Liver (tissue), 9 donors: Measurements from ENCODE around the gene ERBIN. TPM values are rescaled to one million over a fixed set of nuclear protein-coding genes. Genes with fewer than 3 reads are reported as not detected.

Experiments
- DNase-seq: peaks from one replicate; pipeline ENCODE4 v3.0.0-alpha.2; 2017; ENCODE audit warnings: low spot score
- H3K27ac ChIP-seq, 2 donors: one replicate each; pipeline ENCODE4 v1.7.0; 2013; ENCODE audit warnings: inconsistent platforms in 2 of 2, low read length in 2 of 2, control low read depth in 1 of 2, low read depth in 1 of 2, mild to moderate bottlenecking in 1 of 2
- H3K27me3 ChIP-seq, 4 donors: one replicate each; pipeline versions ENCODE4 v1.6.1 to v1.7.0; 2013; ENCODE audit warnings: low read length in 3 of 4, inconsistent platforms in 1 of 4, mild to moderate bottlenecking in 1 of 4, moderate library complexity in 1 of 4; ENCODE audit not compliant: control insufficient read depth in 4 of 4, insufficient read depth in 4 of 4
- H3K36me3 ChIP-seq, 4 donors: one replicate each; pipeline versions ENCODE4 v1.6.1 to v1.7.0; 2013; ENCODE audit warnings: low read length in 3 of 4, mild to moderate bottlenecking in 3 of 4, low read depth in 1 of 4, moderate library complexity in 1 of 4; ENCODE audit not compliant: control insufficient read depth in 4 of 4, insufficient read depth in 3 of 4
- H3K4me1 ChIP-seq, 4 donors: one replicate each; pipeline versions ENCODE4 v1.6.1 to v1.7.0; 2013; ENCODE audit warnings: low read length in 3 of 4, mild to moderate bottlenecking in 3 of 4, moderate library complexity in 1 of 4; ENCODE audit not compliant: control insufficient read depth in 4 of 4, insufficient read depth in 4 of 4
- H3K4me3 ChIP-seq, 3 donors: one replicate each; pipeline versions ENCODE4 v1.6.1 to v1.7.0; 2013; ENCODE audit warnings: low read length in 3 of 3, control low read depth in 1 of 3, low read depth in 1 of 3, mild to moderate bottlenecking in 1 of 3
- H3K9ac ChIP-seq, 2 donors: one replicate each; pipeline ENCODE4 v1.7.0; 2013; ENCODE audit warnings: low read length in 2 of 2, mild to moderate bottlenecking in 2 of 2, moderate library complexity in 2 of 2, control low read depth in 1 of 2, low read depth in 1 of 2
- H3K9me3 ChIP-seq, 4 donors: one replicate each; pipeline versions ENCODE4 v1.6.1 to v1.7.0; 2013; ENCODE audit warnings: low read length in 3 of 4; ENCODE audit not compliant: control insufficient read depth in 4 of 4
- EGR1 ChIP-seq, 2 donors: IDR thresholded peaks; 2 replicates each; pipeline ENCODE4 v1.6.1; 2016 to 2018; ENCODE audit warnings: antibody characterized with exemption in 2 of 2, low read depth in 2 of 2
- FOXA1 ChIP-seq: IDR thresholded peaks from 2 replicates; pipeline ENCODE4 v1.6.1; 2016; ENCODE audit warnings: antibody characterized with exemption
- FOXA2 ChIP-seq: IDR thresholded peaks from 2 replicates; pipeline ENCODE4 v1.6.1; 2016; ENCODE audit warnings: antibody characterized with exemption
- GABPA ChIP-seq, 2 donors: IDR thresholded peaks in 1 of 2; conservative IDR thresholded peaks in 1 of 2; 2 replicates each; pipeline ENCODE4 v1.6.1; 2016; ENCODE audit warnings: antibody characterized with exemption in 2 of 2, mild to moderate bottlenecking in 1 of 2, moderate library complexity in 1 of 2
- HNF4A ChIP-seq, 2 donors: conservative IDR thresholded peaks; 2 replicates each; pipeline ENCODE4 v1.6.1; 2016; ENCODE audit warnings: antibody characterized with exemption in 2 of 2, mild to moderate bottlenecking in 2 of 2
- HNF4G ChIP-seq: IDR thresholded peaks from 2 replicates; pipeline ENCODE4 v1.6.1; 2016; ENCODE audit warnings: antibody characterized with exemption
- JUND ChIP-seq, 2 donors: IDR thresholded peaks; 2 replicates each; pipeline ENCODE4 v1.6.1; 2016; ENCODE audit warnings: antibody characterized with exemption in 2 of 2
- NR2F2 ChIP-seq: IDR thresholded peaks from 2 replicates; pipeline ENCODE4 v1.6.1; 2016; ENCODE audit warnings: antibody characterized with exemption
- RAD21 ChIP-seq, 2 donors: IDR thresholded peaks; 2 replicates each; pipeline ENCODE4 v1.6.1; 2016; ENCODE audit warnings: antibody characterized with exemption in 2 of 2, mild to moderate bottlenecking in 2 of 2
- RXRA ChIP-seq, 2 donors: IDR thresholded peaks; 2 replicates each; pipeline ENCODE4 v1.6.1; 2017 to 2018; ENCODE audit warnings: antibody characterized with exemption in 2 of 2, mild to moderate bottlenecking in 1 of 2
- SP1 ChIP-seq: IDR thresholded peaks from 2 replicates; pipeline ENCODE4 v1.6.1; 2018; ENCODE audit warnings: antibody characterized with exemption, mild to moderate bottlenecking
- TAF1 ChIP-seq: conservative IDR thresholded peaks from 2 replicates; pipeline ENCODE4 v1.6.1; 2016; ENCODE audit warnings: antibody characterized with exemption, mild to moderate bottlenecking
- YY1 ChIP-seq: IDR thresholded peaks from 2 replicates; pipeline ENCODE4 v1.6.1; 2016; ENCODE audit warnings: antibody characterized with exemption, mild to moderate bottlenecking
- WGBS: extraction: QIAGEN DNeasy Blood & Tissue Kit; methylation state at CpG from one replicate; pipeline ENCODE4 v1.1.7; 2013; 5-methylcytosine and 5-hydroxymethylcytosine counted together
- polyA plus RNA-seq, 2 donors: library from polyadenylated mRNA; stranded (reverse) in 1 of 2; unstranded in 1 of 2; fragments of 200-250 nt in 1 of 2; fragments of >200 nt in 1 of 2; fragmentation: Nextera tagmentation in 1 of 2; extraction: Ambion mirVana in 1 of 2; gene quantifications; one replicate each; pipeline versions ENCODE4 v1.2.1 to v1.2.3, GENCODE V29; 2013 to 2015
- total RNA-seq, 2 donors: library from RNA; depleted of rRNA; stranded (reverse); fragments of >200 nt; gene quantifications; one replicate each; pipeline ENCODE4 v1.2.3, GENCODE V29; 2014
- TF ChIP-seq, protein P1 (sequence below): IDR thresholded peaks from 2 replicates; pipeline ENCODE4 v1.6.1; 2016; ENCODE audit warnings: antibody characterized with exemption
- TF ChIP-seq, protein P2 (sequence below): IDR thresholded peaks from 2 replicates; pipeline ENCODE4 v1.6.1; 2016; ENCODE audit warnings: antibody characterized with exemption
- TF ChIP-seq, protein P3 (sequence below): IDR thresholded peaks from 2 replicates; pipeline ENCODE4 v1.6.1; 2016; ENCODE audit warnings: antibody characterized with exemption, mild to moderate bottlenecking
- TF ChIP-seq, protein P4 (sequence below): fragments of 150-350 bp; IDR thresholded peaks from 2 replicates; pipeline ENCODE4 v1.5.1; 2017; ENCODE audit warnings: improper control_type of control experiment, low read depth, low read length; ENCODE audit not compliant: missing input control
- TF ChIP-seq, protein P5 (sequence below): IDR thresholded peaks from 2 replicates; pipeline ENCODE4 v1.6.1; 2016; ENCODE audit warnings: antibody characterized with exemption
- donor health status: healthy.
- donor health status: healthy.
- donor health status: healthy.
- donor health status: healthy.
- donor health status: healthy.

ERBIN gene
- total and polyA plus RNA-seq, 4 donors = 9.7 to 54.9 (median 32.5) TPM

DNA sequence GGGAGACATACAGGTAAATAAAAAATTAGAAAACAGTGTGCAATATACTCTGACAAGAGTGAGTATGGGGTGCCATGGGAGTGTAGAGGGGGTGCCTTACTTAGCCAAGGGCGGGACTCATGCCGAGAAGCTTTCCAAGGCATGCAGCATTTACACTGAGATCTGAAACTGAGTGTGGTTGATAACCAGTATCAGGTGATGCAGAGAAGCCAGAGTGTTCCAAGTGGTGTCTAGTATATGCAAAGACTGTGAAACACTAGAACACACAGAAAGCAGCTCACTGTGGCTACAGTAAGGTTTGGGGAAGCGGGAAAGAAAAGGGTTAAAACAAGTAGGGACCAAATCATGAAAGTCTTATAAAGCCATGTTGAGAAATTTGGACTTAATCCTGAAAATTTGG, 30.5 kb upstream of the ERBIN start:
- no peaks in the 10 kb centered on the region for H3K36me3 ChIP-seq

DNA sequence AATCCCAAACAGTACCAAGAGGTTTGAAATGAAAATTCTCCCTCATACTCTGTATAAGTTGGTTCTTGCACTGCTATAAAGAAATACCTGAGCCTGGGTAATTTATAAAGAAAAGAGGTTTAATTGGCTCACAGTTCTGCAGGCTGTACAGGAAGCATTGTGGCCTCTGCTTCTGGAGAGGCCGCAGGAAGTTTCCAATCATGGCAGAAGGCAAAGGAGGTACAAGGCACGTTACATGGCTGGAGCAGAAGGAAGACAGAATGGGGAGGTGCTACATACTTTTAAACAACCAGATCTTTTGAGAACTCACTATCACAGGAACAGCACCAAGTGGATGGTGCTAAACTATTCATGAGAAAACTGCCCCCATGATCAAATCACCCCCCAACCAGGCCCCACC, 25.6 kb upstream of the ERBIN start:
- no peak overlapping the region for H3K4me3 ChIP-seq
- 89% methylated on average over 2 of the region's 2 CpGs for WGBS
- TF ChIP-seq NR2F2 (no peak), YY1 (no peak), GABPA (IDR thresholded peaks at IDR 0.05 in 1 of 2, conservative IDR thresholded peaks at IDR 0.05 in 1 of 2) (no peak), RXRA (IDR thresholded peaks at IDR 0.05) (no peak), HNF4G (no peak), FOXA2 (no peak), TAF1 (no peak)
- TF ChIP-seq, protein P1, sequence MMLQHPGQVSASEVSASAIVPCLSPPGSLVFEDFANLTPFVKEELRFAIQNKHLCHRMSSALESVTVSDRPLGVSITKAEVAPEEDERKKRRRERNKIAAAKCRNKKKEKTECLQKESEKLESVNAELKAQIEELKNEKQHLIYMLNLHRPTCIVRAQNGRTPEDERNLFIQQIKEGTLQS = no peak
- TF ChIP-seq, protein P2, sequence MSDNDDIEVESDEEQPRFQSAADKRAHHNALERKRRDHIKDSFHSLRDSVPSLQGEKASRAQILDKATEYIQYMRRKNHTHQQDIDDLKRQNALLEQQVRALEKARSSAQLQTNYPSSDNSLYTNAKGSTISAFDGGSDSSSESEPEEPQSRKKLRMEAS = no peak
- TF ChIP-seq, protein P3, sequence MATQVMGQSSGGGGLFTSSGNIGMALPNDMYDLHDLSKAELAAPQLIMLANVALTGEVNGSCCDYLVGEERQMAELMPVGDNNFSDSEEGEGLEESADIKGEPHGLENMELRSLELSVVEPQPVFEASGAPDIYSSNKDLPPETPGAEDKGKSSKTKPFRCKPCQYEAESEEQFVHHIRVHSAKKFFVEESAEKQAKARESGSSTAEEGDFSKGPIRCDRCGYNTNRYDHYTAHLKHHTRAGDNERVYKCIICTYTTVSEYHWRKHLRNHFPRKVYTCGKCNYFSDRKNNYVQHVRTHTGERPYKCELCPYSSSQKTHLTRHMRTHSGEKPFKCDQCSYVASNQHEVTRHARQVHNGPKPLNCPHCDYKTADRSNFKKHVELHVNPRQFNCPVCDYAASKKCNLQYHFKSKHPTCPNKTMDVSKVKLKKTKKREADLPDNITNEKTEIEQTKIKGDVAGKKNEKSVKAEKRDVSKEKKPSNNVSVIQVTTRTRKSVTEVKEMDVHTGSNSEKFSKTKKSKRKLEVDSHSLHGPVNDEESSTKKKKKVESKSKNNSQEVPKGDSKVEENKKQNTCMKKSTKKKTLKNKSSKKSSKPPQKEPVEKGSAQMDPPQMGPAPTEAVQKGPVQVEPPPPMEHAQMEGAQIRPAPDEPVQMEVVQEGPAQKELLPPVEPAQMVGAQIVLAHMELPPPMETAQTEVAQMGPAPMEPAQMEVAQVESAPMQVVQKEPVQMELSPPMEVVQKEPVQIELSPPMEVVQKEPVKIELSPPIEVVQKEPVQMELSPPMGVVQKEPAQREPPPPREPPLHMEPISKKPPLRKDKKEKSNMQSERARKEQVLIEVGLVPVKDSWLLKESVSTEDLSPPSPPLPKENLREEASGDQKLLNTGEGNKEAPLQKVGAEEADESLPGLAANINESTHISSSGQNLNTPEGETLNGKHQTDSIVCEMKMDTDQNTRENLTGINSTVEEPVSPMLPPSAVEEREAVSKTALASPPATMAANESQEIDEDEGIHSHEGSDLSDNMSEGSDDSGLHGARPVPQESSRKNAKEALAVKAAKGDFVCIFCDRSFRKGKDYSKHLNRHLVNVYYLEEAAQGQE = no peak
- no peak overlapping the region for H3K27ac ChIP-seq
- H3K9me3 ChIP-seq = no peaks in the 10 kb centered on the region
- no peak overlapping the region for H3K9ac ChIP-seq
- H3K27me3 ChIP-seq = no peaks in the 10 kb centered on the region
- peaks cover 0 to 5% (median 0%) of the 10 kb centered on the region in 4 donors for H3K4me1 ChIP-seq
- H3K36me3 ChIP-seq = no peaks in the 10 kb centered on the region
- DNase-seq = no peak

More for the DNA sequence above, 30.5 kb upstream of the ERBIN start:
- Histone ChIP-seq H3K9ac (no peak overlapping the region), H3K27ac (no peak overlapping the region), H3K4me1 (no peaks in the 10 kb centered on the region), H3K4me3 (no peak overlapping the region), H3K27me3 (no peaks in the 10 kb centered on the region), H3K9me3 (no peaks in the 10 kb centered on the region)
- no peak for DNase-seq
- WGBS = 94% methylated on average over 3 of the region's 3 CpGs
- no peak for TF ChIP-seq SP1
- no peak for TF ChIP-seq HNF4A (conservative IDR thresholded peaks at IDR 0.05)
- TF ChIP-seq YY1 = no peak
- no peak for TF ChIP-seq TAF1
- TF ChIP-seq, protein P4, sequence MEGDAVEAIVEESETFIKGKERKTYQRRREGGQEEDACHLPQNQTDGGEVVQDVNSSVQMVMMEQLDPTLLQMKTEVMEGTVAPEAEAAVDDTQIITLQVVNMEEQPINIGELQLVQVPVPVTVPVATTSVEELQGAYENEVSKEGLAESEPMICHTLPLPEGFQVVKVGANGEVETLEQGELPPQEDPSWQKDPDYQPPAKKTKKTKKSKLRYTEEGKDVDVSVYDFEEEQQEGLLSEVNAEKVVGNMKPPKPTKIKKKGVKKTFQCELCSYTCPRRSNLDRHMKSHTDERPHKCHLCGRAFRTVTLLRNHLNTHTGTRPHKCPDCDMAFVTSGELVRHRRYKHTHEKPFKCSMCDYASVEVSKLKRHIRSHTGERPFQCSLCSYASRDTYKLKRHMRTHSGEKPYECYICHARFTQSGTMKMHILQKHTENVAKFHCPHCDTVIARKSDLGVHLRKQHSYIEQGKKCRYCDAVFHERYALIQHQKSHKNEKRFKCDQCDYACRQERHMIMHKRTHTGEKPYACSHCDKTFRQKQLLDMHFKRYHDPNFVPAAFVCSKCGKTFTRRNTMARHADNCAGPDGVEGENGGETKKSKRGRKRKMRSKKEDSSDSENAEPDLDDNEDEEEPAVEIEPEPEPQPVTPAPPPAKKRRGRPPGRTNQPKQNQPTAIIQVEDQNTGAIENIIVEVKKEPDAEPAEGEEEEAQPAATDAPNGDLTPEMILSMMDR = no peak
- TF ChIP-seq, protein P2 = no peak
- no peak for TF ChIP-seq EGR1 (IDR thresholded peaks at IDR 0.05; ENCODE audit: low read depth in 2 of 2)
- TF ChIP-seq FOXA1 = no peak
- TF ChIP-seq RXRA (IDR thresholded peaks at IDR 0.05) = no peak
- no peak for TF ChIP-seq FOXA2
- no peak for TF ChIP-seq GABPA (IDR thresholded peaks at IDR 0.05 in 1 of 2, conservative IDR thresholded peaks at IDR 0.05 in 1 of 2)
- no peak for TF ChIP-seq RAD21 (IDR thresholded peaks at IDR 0.05)
- no peak for TF ChIP-seq HNF4G
- no peak for TF ChIP-seq NR2F2
- TF ChIP-seq, protein P5, sequence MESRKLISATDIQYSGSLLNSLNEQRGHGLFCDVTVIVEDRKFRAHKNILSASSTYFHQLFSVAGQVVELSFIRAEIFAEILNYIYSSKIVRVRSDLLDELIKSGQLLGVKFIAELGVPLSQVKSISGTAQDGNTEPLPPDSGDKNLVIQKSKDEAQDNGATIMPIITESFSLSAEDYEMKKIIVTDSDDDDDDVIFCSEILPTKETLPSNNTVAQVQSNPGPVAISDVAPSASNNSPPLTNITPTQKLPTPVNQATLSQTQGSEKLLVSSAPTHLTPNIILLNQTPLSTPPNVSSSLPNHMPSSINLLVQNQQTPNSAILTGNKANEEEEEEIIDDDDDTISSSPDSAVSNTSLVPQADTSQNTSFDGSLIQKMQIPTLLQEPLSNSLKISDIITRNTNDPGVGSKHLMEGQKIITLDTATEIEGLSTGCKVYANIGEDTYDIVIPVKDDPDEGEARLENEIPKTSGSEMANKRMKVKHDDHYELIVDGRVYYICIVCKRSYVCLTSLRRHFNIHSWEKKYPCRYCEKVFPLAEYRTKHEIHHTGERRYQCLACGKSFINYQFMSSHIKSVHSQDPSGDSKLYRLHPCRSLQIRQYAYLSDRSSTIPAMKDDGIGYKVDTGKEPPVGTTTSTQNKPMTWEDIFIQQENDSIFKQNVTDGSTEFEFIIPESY = no peak
- TF ChIP-seq JUND (IDR thresholded peaks at IDR 0.05) = no peak
- TF ChIP-seq, protein P1 = no peak
